DND-41 (cell line): ENCODE results near the gene LOXL3.

Experiments used
- ATAC-seq: fragments of 200-7000 bp; cut with Tn5 transposase; 3 replicates; pipeline ENCODE4 v1.9.1; 2021; ENCODE audit warnings: low read depth; ENCODE audit not compliant: insufficient read depth
- DNase-seq: peaks from one replicate; pipeline ENCODE4 v3.0.0-alpha.2; 2020
- H2AFZ ChIP-seq: 2 replicates; pipeline ENCODE4 v1.6.0; 2012; ENCODE audit warnings: low read depth, low read length
- H3K27ac ChIP-seq: 2 replicates; pipeline ENCODE4 v1.5.1; 2012; ENCODE audit warnings: low read length, inconsistent platforms
- H3K27me3 ChIP-seq: fragments of 200-600 bp; sonication (generic); 2 replicates; pipeline ENCODE4 v1.6.0; 2012; ENCODE audit warnings: low read length, mild to moderate bottlenecking, inconsistent platforms; ENCODE audit not compliant: insufficient read depth, poor library complexity
- H3K36me3 ChIP-seq: 2 replicates; pipeline ENCODE4 v1.5.1; 2012; ENCODE audit warnings: low read length, inconsistent platforms; ENCODE audit not compliant: insufficient read depth
- H3K4me1 ChIP-seq: 2 replicates; pipeline ENCODE4 v1.5.1; 2012; ENCODE audit warnings: mild to moderate bottlenecking, low read length; ENCODE audit not compliant: insufficient read depth
- H3K4me2 ChIP-seq: 2 replicates; pipeline ENCODE4 v1.6.0; 2012; ENCODE audit warnings: mild to moderate bottlenecking, moderate library complexity, low read length, inconsistent platforms; ENCODE audit not compliant: insufficient read depth
- H3K4me3 ChIP-seq, 2 experiments: fragments of 200-600 bp in 1 of 2; shearing (Covaris generic) in 1 of 2; 2 replicates each; pipeline ENCODE4 v1.5.1; 2012 to 2016; ENCODE audit warnings: inconsistent platforms in 2 of 2, low read length in 2 of 2, mild to moderate bottlenecking in 2 of 2, low read depth in 1 of 2, moderate library complexity in 1 of 2
- H3K79me2 ChIP-seq: 2 replicates; pipeline ENCODE4 v1.6.0; 2012; ENCODE audit warnings: low read length, inconsistent platforms; ENCODE audit not compliant: insufficient read depth
- H3K9ac ChIP-seq: 2 replicates; pipeline ENCODE4 v1.6.0; 2012; ENCODE audit warnings: low read depth, mild to moderate bottlenecking, inconsistent platforms, low read length, moderate library complexity
- H3K9me3 ChIP-seq: 2 replicates; pipeline ENCODE4 v1.5.1; 2012; ENCODE audit warnings: low read length, moderate library complexity, mild to moderate bottlenecking, inconsistent platforms; ENCODE audit not compliant: insufficient read depth, severe bottlenecking
- H4K20me1 ChIP-seq: 2 replicates; pipeline ENCODE4 v1.6.0; 2012; ENCODE audit warnings: low read length; ENCODE audit not compliant: insufficient read depth
- CTCF ChIP-seq: IDR thresholded peaks from 2 replicates; pipeline ENCODE4 v1.5.1; 2012; ENCODE audit warnings: borderline replicate concordance, low read length, moderate library complexity, mild to moderate bottlenecking; ENCODE audit not compliant: poor library complexity, severe bottlenecking; ENCODE audit errors: extremely low read depth
- EZH2 ChIP-seq: IDR thresholded peaks from 3 replicates; pipeline ENCODE4 v1.6.1; 2012; ENCODE audit warnings: borderline replicate concordance, low read depth, mild to moderate bottlenecking, moderate library complexity, low read length, inconsistent platforms; ENCODE audit not compliant: severe bottlenecking

The LOXL3 gene

GRCh38 chr2:74495440-74495839 is 58.3 kb downstream of the LOXL3 start:
- no peaks in the 10 kb centered on the region for H3K9me3 ChIP-seq
- no peak for ATAC-seq

GRCh38 chr2:74493546-74493945 is 60.2 kb downstream of the LOXL3 start:
- DNase-seq (no peak), ATAC-seq (no peak)

More at GRCh38 chr2:74495440-74495839, 58.3 kb downstream of the LOXL3 start:
- H4K20me1 ChIP-seq = no peaks in the 10 kb centered on the region
- no peak overlapping the region for H3K4me2 ChIP-seq
- no peaks in the 10 kb centered on the region for H3K27me3 ChIP-seq
- peaks cover 40% of the 10 kb centered on the region for H3K36me3 ChIP-seq
- H2AFZ ChIP-seq = no peak overlapping the region
- peaks cover 17% of the 10 kb centered on the region for H3K79me2 ChIP-seq
- TF ChIP-seq EZH2 = no peak
- TF ChIP-seq CTCF = no peak
- H3K9ac ChIP-seq = no peak overlapping the region
- H3K27ac ChIP-seq = no peak overlapping the region
- H3K4me3 ChIP-seq = no peak overlapping the region
- H3K4me1 ChIP-seq = peaks cover 22% of the 10 kb centered on the region
- DNase-seq = no peak

GRCh38 chr2:74491648-74492544 is 61.8 kb downstream of the LOXL3 start:
- H3K36me3 ChIP-seq = peaks cover 67% of the 10 kb centered on the region
- TF ChIP-seq CTCF (no peak), EZH2 (no peak)
- H4K20me1 ChIP-seq = no peaks in the 10 kb centered on the region
- peaks cover 4% of the 10 kb centered on the region for H3K79me2 ChIP-seq
- no peak overlapping the region for H2AFZ ChIP-seq
- H3K27me3 ChIP-seq = no peaks in the 10 kb centered on the region
- no peaks in the 10 kb centered on the region for H3K9me3 ChIP-seq
- no peak overlapping the region for H3K4me2 ChIP-seq
- no peak overlapping the region for H3K4me3 ChIP-seq
- H3K9ac ChIP-seq = no peak overlapping the region
- DNase-seq (no peak), ATAC-seq (no peak)
- H3K27ac ChIP-seq = no peak overlapping the region
- H3K4me1 ChIP-seq = peaks cover 4% of the 10 kb centered on the region

More at GRCh38 chr2:74493546-74493945, 60.2 kb downstream of the LOXL3 start:
- Histone ChIP-seq H3K27me3 (no peaks in the 10 kb centered on the region), H3K9me3 (no peaks in the 10 kb centered on the region), H3K4me3 (no peak overlapping the region), H3K9ac (no peak overlapping the region), H3K36me3 (peaks cover 57% of the 10 kb centered on the region), H3K79me2 (peaks cover 10% of the 10 kb centered on the region), H3K27ac (no peak overlapping the region), H4K20me1 (no peaks in the 10 kb centered on the region), H3K4me1 (peaks cover 15% of the 10 kb centered on the region), H3K4me2 (no peak overlapping the region), H2AFZ (no peak overlapping the region)
- TF ChIP-seq CTCF = no peak
- no peak for TF ChIP-seq EZH2
